Loucy (cell line): ENCODE data around the gene KLF2.

Experiments used
- EZH2phosphoT487 ChIP-seq: fragments of 200-600 bp; IDR thresholded peaks from 2 replicates; pipeline ENCODE4 v1.6.1; 2018; ENCODE audit warnings: antibody characterized with exemption, mild to moderate bottlenecking, moderate library complexity, borderline replicate concordance
- TF ChIP-seq, protein P1 (sequence below): fragments of 200-600 bp; sonication (generic); conservative IDR thresholded peaks from 2 replicates; pipeline ENCODE4 v1.5.1; 2014; ENCODE audit warnings: mild to moderate bottlenecking, antibody characterized with exemption, low read length

- TF ChIP-seq, protein P1, sequence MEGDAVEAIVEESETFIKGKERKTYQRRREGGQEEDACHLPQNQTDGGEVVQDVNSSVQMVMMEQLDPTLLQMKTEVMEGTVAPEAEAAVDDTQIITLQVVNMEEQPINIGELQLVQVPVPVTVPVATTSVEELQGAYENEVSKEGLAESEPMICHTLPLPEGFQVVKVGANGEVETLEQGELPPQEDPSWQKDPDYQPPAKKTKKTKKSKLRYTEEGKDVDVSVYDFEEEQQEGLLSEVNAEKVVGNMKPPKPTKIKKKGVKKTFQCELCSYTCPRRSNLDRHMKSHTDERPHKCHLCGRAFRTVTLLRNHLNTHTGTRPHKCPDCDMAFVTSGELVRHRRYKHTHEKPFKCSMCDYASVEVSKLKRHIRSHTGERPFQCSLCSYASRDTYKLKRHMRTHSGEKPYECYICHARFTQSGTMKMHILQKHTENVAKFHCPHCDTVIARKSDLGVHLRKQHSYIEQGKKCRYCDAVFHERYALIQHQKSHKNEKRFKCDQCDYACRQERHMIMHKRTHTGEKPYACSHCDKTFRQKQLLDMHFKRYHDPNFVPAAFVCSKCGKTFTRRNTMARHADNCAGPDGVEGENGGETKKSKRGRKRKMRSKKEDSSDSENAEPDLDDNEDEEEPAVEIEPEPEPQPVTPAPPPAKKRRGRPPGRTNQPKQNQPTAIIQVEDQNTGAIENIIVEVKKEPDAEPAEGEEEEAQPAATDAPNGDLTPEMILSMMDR: no peak
- TF ChIP-seq EZH2phosphoT487: no peak
These were observed 26.3 kb upstream of the KLF2 start for GRCh38 chr19:16298334-16298733.
